Measurements from ENCODE around the gene ADAM19.

ADAM19 gene

GRCh38 chr5:157481666-157482065 lies 93.9 kb downstream of the ADAM19 start:
- DNase-seq, result no peak

DNA sequence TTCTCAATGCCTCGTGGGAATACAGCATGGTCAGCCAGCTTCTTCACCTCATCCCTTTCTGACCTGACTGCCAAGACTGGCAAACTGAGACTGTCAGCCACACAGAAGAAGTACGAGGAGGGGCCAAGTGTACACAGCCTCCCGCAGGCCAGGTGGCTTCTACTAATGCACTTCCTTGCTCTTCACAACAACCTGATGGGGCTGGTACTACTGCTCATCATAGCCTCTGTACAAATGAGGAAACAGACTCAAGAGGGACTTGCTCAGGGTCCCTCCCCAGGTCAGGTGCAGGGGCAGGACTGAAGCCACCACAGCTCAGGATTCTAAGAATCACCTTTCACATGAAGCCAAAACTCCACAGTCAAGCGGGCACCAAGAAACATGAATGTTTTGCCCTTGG lies 94.3 kb downstream of the ADAM19 start:
- no peak for DNase-seq

DNA sequence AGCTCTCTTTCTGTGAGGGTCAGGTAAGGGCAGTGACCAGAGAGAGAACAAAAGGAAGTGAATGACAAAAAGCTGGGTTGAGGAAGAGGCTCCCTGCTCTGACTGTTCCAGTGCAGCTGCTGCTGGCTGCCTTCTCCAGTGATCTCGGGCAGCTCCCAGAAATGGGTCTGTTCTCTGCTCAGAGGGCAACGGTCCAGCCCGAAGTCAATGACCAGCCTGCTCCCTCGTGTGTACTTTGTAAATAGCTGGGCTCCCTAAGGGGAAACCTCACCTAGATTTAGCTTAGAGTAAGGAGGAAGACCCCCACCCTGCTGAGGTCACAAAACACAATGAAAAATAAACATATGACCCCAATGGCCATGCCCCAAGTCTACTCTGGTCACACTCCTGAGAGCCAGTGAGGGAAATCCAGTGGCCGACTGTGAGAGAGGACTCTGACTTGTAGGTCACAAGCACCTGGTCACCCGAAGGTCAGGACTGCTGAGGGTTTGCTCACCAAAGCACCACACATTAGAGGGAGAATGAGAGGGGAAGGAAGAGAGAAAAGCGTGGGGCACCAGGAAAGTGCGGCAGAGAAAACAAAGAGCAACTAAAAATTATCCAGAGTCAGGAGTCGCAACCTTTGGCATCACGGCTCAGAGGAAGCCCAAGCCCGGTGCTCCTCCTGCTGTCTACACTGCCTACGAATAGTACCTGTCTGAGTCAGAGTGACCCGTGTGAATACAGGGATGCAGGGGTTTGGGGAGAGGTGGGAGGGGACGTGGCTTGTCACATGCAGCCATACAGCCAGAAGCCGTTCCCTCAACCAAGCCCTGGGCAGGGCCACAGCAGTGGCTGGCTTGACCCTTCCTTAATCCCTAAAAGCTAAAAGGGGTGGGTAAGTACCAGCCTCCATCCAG lies 95.7 kb downstream of the ADAM19 start:
- DNase-seq, result no peak

- no peak for DNase-seq
These were observed 96.4 kb downstream of the ADAM19 start for GRCh38 chr5:157479166-157479565.

- no peak for DNase-seq
These were observed 96.8 kb downstream of the ADAM19 start for GRCh38 chr5:157478726-157479125.

- DNase-seq, result no peak
These were observed 97.6 kb downstream of the ADAM19 start for GRCh38 chr5:157477814-157478494.

- peak; percentile 57 to 86 for DNase-seq
These were observed 98.7 kb downstream of the ADAM19 start for GRCh38 chr5:157476702-157477408.

GRCh38 chr5:157475432-157475831 lies 100.1 kb downstream of the ADAM19 start:
- no peak for DNase-seq

GRCh38 chr5:157473383-157474320 lies 101.9 kb downstream of the ADAM19 start:
- DNase-seq, result no peak

DNA sequence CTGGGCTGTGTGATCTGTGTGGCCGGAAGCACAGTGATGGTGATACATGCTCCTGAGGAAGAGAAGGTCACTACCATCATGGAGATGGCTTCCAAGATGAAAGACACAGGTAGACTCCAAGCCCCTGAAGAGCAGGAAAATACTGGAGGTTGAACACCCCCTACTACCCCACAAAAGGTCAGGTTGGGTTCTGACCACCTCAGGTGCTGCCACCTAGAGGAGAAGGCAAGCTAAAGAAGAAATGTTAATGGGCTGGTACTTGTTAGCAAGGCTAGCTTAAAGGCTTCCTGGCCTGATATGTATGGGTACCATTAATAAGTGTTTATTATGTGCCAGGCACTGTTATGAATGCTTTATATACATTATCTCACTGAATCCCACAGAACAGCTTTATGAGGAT lies 103.9 kb downstream of the ADAM19 start:
- no peak for DNase-seq

GRCh38 chr5:157470631-157471030 lies 104.9 kb downstream of the ADAM19 start:
- no peak for DNase-seq

- DNase-seq, result no peak
These were observed 105.9 kb downstream of the ADAM19 start for GRCh38 chr5:157469687-157470086.

DNA sequence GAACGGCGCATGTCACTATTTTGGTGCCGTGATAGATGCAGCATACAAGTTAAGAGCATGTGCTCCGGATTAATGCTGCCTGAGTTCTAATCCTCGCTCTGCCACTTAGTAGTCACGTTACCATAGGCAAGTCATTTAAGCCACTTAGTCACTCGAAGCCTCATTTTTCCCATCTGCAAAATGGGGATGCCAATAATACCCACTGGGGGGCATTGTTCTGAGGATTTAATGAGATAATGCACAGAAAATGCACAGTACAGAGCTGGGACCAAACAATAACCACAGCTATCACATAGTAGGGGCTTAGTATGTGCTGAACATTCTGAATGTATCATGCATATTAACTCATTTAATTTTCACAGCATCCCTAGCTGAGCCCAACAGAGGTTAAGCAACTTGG lies 106.5 kb downstream of the ADAM19 start:
- no peak for DNase-seq

GRCh38 chr5:157468293-157468965 lies 107.1 kb downstream of the ADAM19 start:
- DNase-seq, result no peak

DNA sequence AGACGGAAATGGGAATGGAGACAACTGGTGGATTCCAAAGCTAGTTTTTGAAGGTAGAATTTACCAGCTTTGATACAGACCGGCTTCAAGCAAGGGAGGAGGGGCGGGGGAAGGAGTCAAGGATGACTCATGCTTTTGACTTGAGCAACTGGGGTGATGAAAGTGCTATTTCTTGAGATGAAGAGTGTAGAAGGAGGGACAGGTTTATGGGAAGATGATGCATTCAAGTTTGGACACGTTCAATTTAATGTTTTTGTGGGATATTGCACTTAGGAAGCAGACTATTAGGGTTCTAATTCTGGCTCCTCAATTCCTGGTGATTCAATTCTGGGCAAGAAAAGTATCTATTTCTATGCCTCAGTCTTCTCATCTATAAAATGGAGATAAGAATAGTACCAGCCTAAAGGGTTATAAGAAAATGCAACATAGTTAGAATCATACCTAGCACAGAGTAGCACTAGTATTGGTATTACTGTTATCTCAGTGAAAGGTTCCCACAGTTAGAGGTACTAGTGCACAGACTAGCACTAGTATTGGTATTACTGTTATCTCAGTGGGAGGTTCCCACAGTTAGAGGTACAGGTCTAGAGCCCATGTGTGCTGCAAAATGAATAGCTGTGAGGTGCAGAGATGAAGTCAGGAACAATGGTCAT lies 110.9 kb downstream of the ADAM19 start:
- no peak for DNase-seq

GRCh38 chr5:157463621-157464518 lies 111.7 kb downstream of the ADAM19 start:
- no peak for DNase-seq

GRCh38 chr5:157463081-157463480 lies 112.5 kb downstream of the ADAM19 start:
- DNase-seq, result no peak

GRCh38 chr5:157460921-157461792 lies 114.4 kb downstream of the ADAM19 start:
- DNase-seq, result no peak

Data from hippocampal formation (tissue), 2 donors.